Astrocyte (in vitro differentiated cells and primary cell): ENCODE results near the gene TLR9.

Source experiments
- CTCF ChIP-seq: IDR thresholded peaks from 2 replicates; pipeline ENCODE4 v1.5.1; 2011; ENCODE audit warnings: low read depth, mild to moderate bottlenecking, inconsistent platforms, low read length, moderate library complexity; ENCODE audit not compliant: insufficient read depth
- EZH2 ChIP-seq: IDR thresholded peaks from 2 replicates; pipeline ENCODE4 v1.6.1; 2012; ENCODE audit warnings: mild to moderate bottlenecking, low read length, inconsistent platforms; ENCODE audit not compliant: insufficient read depth

- TF ChIP-seq CTCF, result no peak
- no peak for TF ChIP-seq EZH2
These were observed 10.1 kb downstream of the TLR9 start for GRCh38 chr3:52215351-52215750.
